SHP77 (cell line): ENCODE measurements around the gene PTMS.
A peak's percentile ranks its signal among the peaks of the same experiment; 100 is the strongest.

Source experiments
- DNase-seq, 2 experiments: peaks; one replicate each; lab custom pipeline; 2025; lab: John Stamatoyannopoulos, UW

Gene PTMS

GRCh38 chr12:6752167-6752920 lies 13.8 kb upstream of the PTMS start:
- DNase-seq: no peak

- peak; percentile 76 for DNase-seq
These were observed 13.0 kb upstream of the PTMS start, which contains the start of gene MLF2 for GRCh38 chr12:6752921-6753771. MLF2 (minus strand) TSS chr12:6753141; CDS start chr12:6752334, 807 bp downstream.

DNA sequence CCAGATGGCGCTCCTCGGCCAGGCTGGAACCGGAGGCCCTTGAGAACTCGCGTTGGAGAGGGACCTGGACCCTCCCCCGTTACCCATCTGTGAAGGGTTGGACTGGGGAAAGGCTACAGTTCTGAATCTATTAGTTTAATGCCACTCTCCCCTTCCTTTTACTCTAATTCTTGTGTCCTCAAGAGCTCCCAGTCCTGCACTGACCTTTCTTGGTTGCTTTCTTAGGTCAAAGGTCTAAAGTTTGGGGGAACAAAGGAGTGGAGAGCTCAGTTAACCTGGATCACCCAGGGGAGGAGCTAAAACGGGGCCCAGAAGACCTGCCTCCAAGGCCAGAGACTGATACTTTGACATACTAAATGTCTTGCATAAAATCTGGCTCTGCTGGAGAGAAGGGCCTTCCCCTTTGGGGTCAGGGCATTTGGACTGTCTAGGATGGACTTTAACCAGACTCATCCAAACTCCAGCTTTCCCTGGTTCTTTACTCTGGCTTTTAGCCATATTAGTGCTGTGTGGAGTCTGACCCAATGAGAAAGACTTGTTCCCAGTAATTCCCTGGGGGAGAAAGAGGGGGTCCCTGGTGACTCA lies 12.3 kb upstream of the PTMS start:
- no peak for DNase-seq

- DNase-seq: no peak
These were observed 11.8 kb upstream of the PTMS start for GRCh38 chr12:6754411-6754810.

- DNase-seq: no peak
These were observed 9.0 kb upstream of the PTMS start for GRCh38 chr12:6757028-6757690.

- no peak for DNase-seq
These were observed 7.6 kb upstream of the PTMS start for GRCh38 chr12:6758506-6759095.

- DNase-seq: no peak
These were observed 6.4 kb upstream of the PTMS start for GRCh38 chr12:6759741-6760140.

DNA sequence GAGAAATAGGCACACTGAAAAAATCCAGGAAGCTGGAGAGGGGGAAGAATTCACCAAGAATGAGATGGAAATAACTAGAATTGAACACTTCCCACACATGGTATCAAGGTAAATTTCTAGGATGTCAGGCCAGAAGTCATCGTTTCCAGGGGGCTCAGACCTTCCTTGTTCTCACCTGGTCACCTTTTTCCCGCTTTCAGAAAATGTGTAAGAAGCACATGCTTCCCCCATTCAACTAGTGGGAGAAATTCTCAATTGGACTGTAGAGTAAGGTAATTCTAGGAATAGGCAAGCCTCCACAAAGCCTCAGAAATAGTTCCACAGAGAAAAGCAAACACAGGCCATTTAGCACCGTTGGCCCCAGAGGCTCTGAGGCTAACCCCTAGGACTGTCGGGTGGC lies 2.8 kb upstream of the PTMS start:
- no peak for DNase-seq

GRCh38 chr12:6764011-6764828 lies 1.9 kb upstream of the PTMS start:
- peak; percentile 93 to 95 for DNase-seq

GRCh38 chr12:6765048-6765633 lies 1.0 kb upstream of the PTMS start:
- no peak for DNase-seq

- no peak for DNase-seq
These were observed 637 bp downstream of the PTMS start for GRCh38 chr12:6766651-6767349.

DNA sequence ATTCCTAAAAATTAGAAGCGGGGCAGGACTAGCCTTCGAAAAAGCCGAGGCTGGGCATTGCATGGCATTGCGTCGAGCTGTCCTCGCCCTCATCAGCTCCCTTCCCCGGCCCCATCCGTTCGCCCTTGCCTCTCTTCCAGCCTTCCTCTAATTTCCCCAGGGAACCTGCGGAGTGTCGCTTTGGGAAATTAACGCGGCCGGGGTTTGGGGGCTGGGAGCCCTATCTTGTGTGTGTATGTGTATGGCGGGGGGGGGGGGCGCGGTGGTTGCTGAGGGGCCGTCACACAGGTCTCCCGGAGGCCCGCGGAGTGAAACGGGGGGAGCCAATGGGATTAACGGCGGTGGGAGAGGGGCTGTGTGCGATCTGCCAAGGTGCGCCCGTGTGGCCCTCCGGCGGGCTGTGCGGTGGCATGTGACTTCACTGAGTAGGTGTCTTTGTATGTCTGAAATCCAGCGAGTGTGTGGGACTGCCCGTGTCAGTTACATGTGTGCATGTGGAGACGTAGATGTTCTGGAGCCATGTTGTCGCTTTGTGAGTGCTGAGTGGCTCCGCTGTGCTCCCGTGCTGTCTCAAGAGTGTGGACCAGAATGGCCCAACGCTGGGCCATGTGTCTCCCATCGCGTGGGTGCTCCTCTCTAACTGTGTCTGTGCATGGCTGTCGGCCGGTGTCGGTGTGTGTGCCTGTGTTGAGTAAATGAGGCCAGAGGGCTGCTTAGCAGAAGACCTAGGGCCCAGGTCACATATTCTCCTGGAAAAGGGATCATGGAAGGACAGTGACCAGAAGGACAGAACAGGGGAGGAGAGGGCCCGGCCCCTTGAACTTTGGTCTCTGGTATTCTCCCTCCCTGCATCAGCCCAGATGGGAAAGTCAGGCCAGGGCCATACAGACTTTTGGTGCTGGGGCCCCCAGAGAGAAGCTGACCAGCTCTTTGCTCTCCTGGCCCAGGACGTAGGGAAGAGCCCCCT lies 1.5 kb downstream of the PTMS start:
- no peak for DNase-seq

- no peak for DNase-seq
These were observed 2.3 kb downstream of the PTMS start for GRCh38 chr12:6768437-6768914.

- DNase-seq: no peak
These were observed 2.8 kb downstream of the PTMS start for GRCh38 chr12:6768990-6769389.

- no peak for DNase-seq
These were observed 3.5 kb downstream of the PTMS start for GRCh38 chr12:6769666-6770065.

- DNase-seq: no peak
These were observed 3.9 kb downstream of the PTMS start for GRCh38 chr12:6770094-6770493.

DNA sequence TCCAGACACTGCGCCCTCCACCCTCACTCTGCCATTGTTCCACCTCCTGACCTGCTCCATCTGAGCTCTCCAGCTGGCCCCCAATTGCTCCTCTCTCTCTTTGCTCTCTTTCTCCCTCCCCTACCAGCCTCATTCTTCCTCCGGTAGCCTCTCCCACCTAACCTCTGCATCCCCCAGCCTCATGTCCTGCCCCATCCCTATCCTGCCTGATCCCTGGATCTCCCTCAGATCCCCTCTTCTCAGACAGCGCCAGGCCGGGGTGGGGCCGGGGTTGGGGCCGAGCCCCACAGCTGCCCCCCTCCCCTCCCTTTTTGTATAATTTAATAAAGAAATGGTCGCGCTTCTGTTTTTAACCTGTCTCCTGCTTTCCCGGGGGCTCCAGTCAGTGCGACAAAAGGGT lies 4.4 kb downstream of the PTMS start:
- DNase-seq: no peak

- no peak for DNase-seq
These were observed 4.9 kb downstream of the PTMS start for GRCh38 chr12:6771091-6771495.
